ENCODE results near the gene ESYT2.

- TF ChIP-seq POLR2A (IDR thresholded peaks at IDR 0.05; ENCODE audit: low read depth, low read length), result no peak
- TF ChIP-seq, protein P1, sequence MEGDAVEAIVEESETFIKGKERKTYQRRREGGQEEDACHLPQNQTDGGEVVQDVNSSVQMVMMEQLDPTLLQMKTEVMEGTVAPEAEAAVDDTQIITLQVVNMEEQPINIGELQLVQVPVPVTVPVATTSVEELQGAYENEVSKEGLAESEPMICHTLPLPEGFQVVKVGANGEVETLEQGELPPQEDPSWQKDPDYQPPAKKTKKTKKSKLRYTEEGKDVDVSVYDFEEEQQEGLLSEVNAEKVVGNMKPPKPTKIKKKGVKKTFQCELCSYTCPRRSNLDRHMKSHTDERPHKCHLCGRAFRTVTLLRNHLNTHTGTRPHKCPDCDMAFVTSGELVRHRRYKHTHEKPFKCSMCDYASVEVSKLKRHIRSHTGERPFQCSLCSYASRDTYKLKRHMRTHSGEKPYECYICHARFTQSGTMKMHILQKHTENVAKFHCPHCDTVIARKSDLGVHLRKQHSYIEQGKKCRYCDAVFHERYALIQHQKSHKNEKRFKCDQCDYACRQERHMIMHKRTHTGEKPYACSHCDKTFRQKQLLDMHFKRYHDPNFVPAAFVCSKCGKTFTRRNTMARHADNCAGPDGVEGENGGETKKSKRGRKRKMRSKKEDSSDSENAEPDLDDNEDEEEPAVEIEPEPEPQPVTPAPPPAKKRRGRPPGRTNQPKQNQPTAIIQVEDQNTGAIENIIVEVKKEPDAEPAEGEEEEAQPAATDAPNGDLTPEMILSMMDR (conservative IDR thresholded peaks at IDR 0.05; ENCODE audit: low read depth, low read length), result no peak
- TF ChIP-seq MAZ (IDR thresholded peaks at IDR 0.05; ENCODE audit: borderline replicate concordance, low read depth, low read length), result no peak
- no peak for TF ChIP-seq USF2 (IDR thresholded peaks at IDR 0.05; ENCODE audit: low read depth, low read length)
- TF ChIP-seq RFX5 (IDR thresholded peaks at IDR 0.05; ENCODE audit: low read depth, low read length), result no peak
- TF ChIP-seq NFE2L2 (IDR thresholded peaks at IDR 0.05; ENCODE audit: low read depth, low read length), result no peak
- TF ChIP-seq MXI1 (IDR thresholded peaks at IDR 0.05; ENCODE audit: borderline replicate concordance, low read depth, low read length), result no peak
- TF ChIP-seq CEBPB (IDR thresholded peaks at IDR 0.05; ENCODE audit: low read depth, low read length), result no peak
- TF ChIP-seq RCOR1 (IDR thresholded peaks at IDR 0.05; ENCODE audit: insufficient replicate concordance, low read length), result no peak
- TF ChIP-seq MAFK (IDR thresholded peaks at IDR 0.05; ENCODE audit: low read depth, low read length), result no peak
- TF ChIP-seq RAD21 (IDR thresholded peaks at IDR 0.05; ENCODE audit: low read length), result no peak
- TF ChIP-seq, protein P2, sequence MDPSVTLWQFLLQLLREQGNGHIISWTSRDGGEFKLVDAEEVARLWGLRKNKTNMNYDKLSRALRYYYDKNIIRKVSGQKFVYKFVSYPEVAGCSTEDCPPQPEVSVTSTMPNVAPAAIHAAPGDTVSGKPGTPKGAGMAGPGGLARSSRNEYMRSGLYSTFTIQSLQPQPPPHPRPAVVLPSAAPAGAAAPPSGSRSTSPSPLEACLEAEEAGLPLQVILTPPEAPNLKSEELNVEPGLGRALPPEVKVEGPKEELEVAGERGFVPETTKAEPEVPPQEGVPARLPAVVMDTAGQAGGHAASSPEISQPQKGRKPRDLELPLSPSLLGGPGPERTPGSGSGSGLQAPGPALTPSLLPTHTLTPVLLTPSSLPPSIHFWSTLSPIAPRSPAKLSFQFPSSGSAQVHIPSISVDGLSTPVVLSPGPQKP (IDR thresholded peaks at IDR 0.05; ENCODE audit: borderline replicate concordance, low read depth, low read length), result no peak
Measured at GRCh38 chr7:158812684-158813083, 16.6 kb downstream of the ESYT2 start.
